Neural progenitor cell (in vitro differentiated cells): Measurements from ENCODE around the gene TAS2R42. TPM values are rescaled to one million over a fixed set of nuclear protein-coding genes. Genes with fewer than 3 reads are reported as not detected.

ENCODE experiments used
- DNase-seq: peaks from one replicate; pipeline ENCODE4 v3.0.0-alpha.2; 2016; ENCODE audit warnings: low spot score
- H2AFZ ChIP-seq: fragments of 200-600 bp; sonication (generic); replicated peaks from 2 replicates; pipeline ENCODE4 v1.6.1; 2016; ENCODE audit warnings: antibody characterized with exemption
- H3F3A ChIP-seq: fragments of 200-600 bp; sonication (generic); 2 replicates; pipeline ENCODE4 v1.6.1; 2016; ENCODE audit warnings: antibody characterized with exemption, low read depth
- H3K27ac ChIP-seq: fragments of 200-600 bp; sonication (generic); 2 replicates; pipeline ENCODE4 v1.5.1; 2016; ENCODE audit warnings: mild to moderate bottlenecking
- H3K27me3 ChIP-seq: fragments of 200-600 bp; sonication (generic); 2 replicates; pipeline ENCODE4 v1.6.1; 2016; ENCODE audit warnings: mild to moderate bottlenecking, moderate library complexity
- H3K36me3 ChIP-seq: fragments of 200-600 bp; sonication (generic); 2 replicates; pipeline ENCODE4 v1.5.1; 2016
- H3K4me1 ChIP-seq: fragments of 200-600 bp; sonication (generic); 2 replicates; pipeline ENCODE4 v1.6.1; 2016; ENCODE audit warnings: mixed run types
- H3K4me2 ChIP-seq: fragments of 200-600 bp; sonication (generic); 2 replicates; pipeline ENCODE4 v1.6.1; 2016
- H3K4me3 ChIP-seq: fragments of 200-600 bp; sonication (generic); 2 replicates; pipeline ENCODE4 v1.5.1; 2016
- H3K79me2 ChIP-seq: fragments of 200-600 bp; sonication (generic); 2 replicates; pipeline ENCODE4 v1.6.1; 2016; ENCODE audit warnings: low read depth
- H3K9ac ChIP-seq: fragments of 200-600 bp; sonication (generic); 2 replicates; pipeline ENCODE4 v1.6.1; 2016
- H3K9me3 ChIP-seq: fragments of 200-600 bp; sonication (generic); 2 replicates; pipeline ENCODE4 v1.5.1; 2016; ENCODE audit warnings: low read depth
- H4K20me1 ChIP-seq: fragments of 200-600 bp; sonication (generic); 2 replicates; pipeline ENCODE4 v1.6.1; 2016; ENCODE audit warnings: low read depth
- H3K27ac Mint-ChIP-seq: 3 replicates; pipeline ENCODE4 v1.8.0; 2021; ENCODE audit warnings: mixed read lengths
- H3K27me3 Mint-ChIP-seq: 2 replicates; pipeline ENCODE4 v1.8.0; 2022; ENCODE audit warnings: low read depth, mild to moderate bottlenecking, inconsistent platforms, moderate library complexity, mixed read lengths; ENCODE audit not compliant: insufficient read depth
- H3K36me3 Mint-ChIP-seq: 3 replicates; pipeline ENCODE4 v1.8.0; 2021; ENCODE audit warnings: mixed read lengths
- H3K4me1 Mint-ChIP-seq: 3 replicates; pipeline ENCODE4 v1.8.0; 2021; ENCODE audit warnings: mixed read lengths
- H3K4me3 Mint-ChIP-seq: 3 replicates; pipeline ENCODE4 v1.8.0; 2021; ENCODE audit warnings: mild to moderate bottlenecking, moderate library complexity, mixed read lengths
- H3K9me3 Mint-ChIP-seq: 3 replicates; pipeline ENCODE4 v1.8.0; 2020; ENCODE audit warnings: mixed read lengths
- CTCF ChIP-seq: fragments of 200-600 bp; sonication (generic); IDR thresholded peaks from 2 replicates; pipeline ENCODE4 v1.5.1; 2017; ENCODE audit warnings: antibody characterized with exemption, mild to moderate bottlenecking
- EZH2 ChIP-seq: fragments of 200-600 bp; sonication (generic); IDR thresholded peaks from 2 replicates; pipeline ENCODE4 v1.6.1; 2017; ENCODE audit warnings: antibody characterized with exemption, mild to moderate bottlenecking, moderate library complexity
- EZH2phosphoT487 ChIP-seq: fragments of 200-600 bp; sonication (generic); IDR thresholded peaks from 2 replicates; pipeline ENCODE4 v1.6.1; 2017; ENCODE audit warnings: antibody characterized with exemption
- total RNA-seq: library from RNA; depleted of rRNA; stranded (reverse); fragments of >200 nt; gene quantifications from 2 replicates; pipeline ENCODE4 v1.2.3, GENCODE V29; 2015; ENCODE audit warnings: low replicate concordance

The TAS2R42 gene
- total RNA-seq, 1 donor from 2014 or later = not detected

- Mint-ChIP-seq H3K27me3 (peaks cover 4% of the 10 kb centered on the region), H3K4me3 (peak overlapping the region; percentile 99), H3K4me1 (peaks cover 25% of the 10 kb centered on the region), H3K27ac (peak overlapping the region; percentile 76), H3K36me3 (peaks cover 38% of the 10 kb centered on the region), H3K9me3 (peaks cover 3% of the 10 kb centered on the region)
- Histone ChIP-seq H3K27ac (peak overlapping the region; percentile 96), H3F3A (peaks cover 3% of the 10 kb centered on the region), H3K9ac (peak overlapping the region; percentile 93), H3K4me2 (peak overlapping the region; percentile 87), H3K4me1 (peaks cover 34% of the 10 kb centered on the region), H3K4me3 (peak overlapping the region; percentile 73), H3K36me3 (no peaks in the 10 kb centered on the region), H3K79me2 (peaks cover 97% of the 10 kb centered on the region), H2AFZ (no peak overlapping the region), H4K20me1 (peaks cover 42% of the 10 kb centered on the region), H3K27me3 (no peaks in the 10 kb centered on the region), H3K9me3 (no peaks in the 10 kb centered on the region)
- no peak for DNase-seq
- TF ChIP-seq EZH2phosphoT487 = no peak
- TF ChIP-seq EZH2 = no peak
- TF ChIP-seq CTCF = no peak
These were observed 16.0 kb downstream of the TAS2R42 start for GRCh38 chr12:11170810-11171144.

GRCh38 chr12:11166300-11166699 lies 20.4 kb downstream of the TAS2R42 start:
- peaks cover 100% of the 10 kb centered on the region for H3K79me2 ChIP-seq
- TF ChIP-seq CTCF = no peak
- no peak for TF ChIP-seq EZH2phosphoT487
- TF ChIP-seq EZH2 = no peak
- peaks cover 16% of the 10 kb centered on the region for H3K36me3 ChIP-seq
- peaks cover 3% of the 10 kb centered on the region for H3F3A ChIP-seq
- Mint-ChIP-seq H3K4me1 (peaks cover 12% of the 10 kb centered on the region), H3K36me3 (peaks cover 65% of the 10 kb centered on the region), H3K27ac (no peak overlapping the region), H3K9me3 (peaks cover 6% of the 10 kb centered on the region), H3K27me3 (peaks cover 2% of the 10 kb centered on the region), H3K4me3 (no peak overlapping the region)
- H3K9ac ChIP-seq = no peak overlapping the region
- no peaks in the 10 kb centered on the region for H3K9me3 ChIP-seq
- no peak overlapping the region for H3K4me3 ChIP-seq
- DNase-seq = no peak
- peaks cover 81% of the 10 kb centered on the region for H4K20me1 ChIP-seq
- H3K27ac ChIP-seq = no peak overlapping the region
- peaks cover 23% of the 10 kb centered on the region for H3K4me1 ChIP-seq
- no peaks in the 10 kb centered on the region for H3K27me3 ChIP-seq
- no peak overlapping the region for H3K4me2 ChIP-seq
- no peak overlapping the region for H2AFZ ChIP-seq

- H3K9me3 ChIP-seq = no peaks in the 10 kb centered on the region
- Mint-ChIP-seq H3K36me3 (peaks cover 77% of the 10 kb centered on the region), H3K27me3 (peaks cover 2% of the 10 kb centered on the region), H3K9me3 (peaks cover 10% of the 10 kb centered on the region), H3K4me3 (no peak overlapping the region), H3K27ac (no peak overlapping the region), H3K4me1 (peaks cover 4% of the 10 kb centered on the region)
- TF ChIP-seq EZH2 (no peak), EZH2phosphoT487 (no peak), CTCF (no peak)
- H3K27me3 ChIP-seq = no peaks in the 10 kb centered on the region
- H3K4me2 ChIP-seq = no peak overlapping the region
- H3K36me3 ChIP-seq = peaks cover 16% of the 10 kb centered on the region
- no peak overlapping the region for H3K27ac ChIP-seq
- peaks cover 10% of the 10 kb centered on the region for H3K4me1 ChIP-seq
- no peak overlapping the region for H3K4me3 ChIP-seq
- H3K9ac ChIP-seq = no peak overlapping the region
- no peaks in the 10 kb centered on the region for H3F3A ChIP-seq
- DNase-seq = no peak
- no peak overlapping the region for H2AFZ ChIP-seq
- H4K20me1 ChIP-seq = peaks cover 83% of the 10 kb centered on the region
- H3K79me2 ChIP-seq = peaks cover 100% of the 10 kb centered on the region
These were observed 22.4 kb downstream of the TAS2R42 start for GRCh38 chr12:11164384-11164783.
